HAP-1 (cell line): ENCODE measurements around the gene CCNL2.
"Not testable (repeated sequence)": the region's sequence is repeated elsewhere in the genome, so short reads cannot be mapped to it uniquely, and the experiment has no call there.

ENCODE experiments used
- DNase-seq, 2 experiments: peaks; one replicate each; pipeline ENCODE4 v3.0.0-alpha.2; 2016 to 2020; ENCODE audit warnings: low spot score in 2 of 2
- H3K27me3 ChIP-seq: fragments of 250-450 bp; sonication (Bioruptor Pico); 2 replicates; pipeline ENCODE4 v1.5.1; 2020; ENCODE audit warnings: low read depth, mild to moderate bottlenecking, moderate library complexity
- H3K36me3 ChIP-seq: fragments of 250-450 bp; sonication (Bioruptor Pico); replicated peaks from 2 replicates; pipeline ENCODE4 v1.5.1; 2020; ENCODE audit warnings: mild to moderate bottlenecking
- H3K4me1 ChIP-seq: fragments of 250-450 bp; sonication (Bioruptor Pico); 2 replicates; pipeline ENCODE4 v1.5.1; 2020; ENCODE audit warnings: mild to moderate bottlenecking
- H3K4me3 ChIP-seq: fragments of 250-450 bp; sonication (Bioruptor Pico); 2 replicates; pipeline ENCODE4 v1.5.1; 2020; ENCODE audit warnings: mild to moderate bottlenecking, moderate library complexity
- H3K9me3 ChIP-seq: fragments of 250-450 bp; sonication (Bioruptor Pico); 2 replicates; pipeline ENCODE4 v1.5.1; 2020; ENCODE audit warnings: mild to moderate bottlenecking, moderate library complexity
- in situ Hi-C: fragments of 300-500 bp; cut with MboI; formaldehyde crosslinking; loops from 3 replicates; pipeline ENCODE4 v1.14.3; 2020; ENCODE audit warnings: low sequenced_read_pairs, inconsistent platforms, mixed read lengths

CCNL2 gene

DNA sequence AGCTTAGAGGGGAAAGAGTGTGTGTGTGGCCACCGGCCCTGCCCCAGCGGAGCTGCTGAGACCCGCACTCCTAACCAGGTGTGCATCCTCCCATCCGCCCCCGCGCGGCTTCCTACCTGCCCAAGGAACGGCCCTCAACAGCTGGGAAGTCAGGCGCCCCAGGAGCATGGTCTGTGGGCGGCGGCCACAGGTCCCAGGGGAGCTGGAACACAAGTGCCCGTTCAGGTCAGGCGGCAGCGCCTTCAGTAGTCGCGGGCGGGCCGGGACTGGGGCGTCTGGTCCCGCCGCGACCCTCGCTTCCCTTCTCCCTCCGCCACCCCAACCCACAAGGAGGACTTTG is 24.6 kb downstream of the CCNL2 start:
- peaks cover 7% of the 10 kb centered on the region for H3K4me1 ChIP-seq

DNA sequence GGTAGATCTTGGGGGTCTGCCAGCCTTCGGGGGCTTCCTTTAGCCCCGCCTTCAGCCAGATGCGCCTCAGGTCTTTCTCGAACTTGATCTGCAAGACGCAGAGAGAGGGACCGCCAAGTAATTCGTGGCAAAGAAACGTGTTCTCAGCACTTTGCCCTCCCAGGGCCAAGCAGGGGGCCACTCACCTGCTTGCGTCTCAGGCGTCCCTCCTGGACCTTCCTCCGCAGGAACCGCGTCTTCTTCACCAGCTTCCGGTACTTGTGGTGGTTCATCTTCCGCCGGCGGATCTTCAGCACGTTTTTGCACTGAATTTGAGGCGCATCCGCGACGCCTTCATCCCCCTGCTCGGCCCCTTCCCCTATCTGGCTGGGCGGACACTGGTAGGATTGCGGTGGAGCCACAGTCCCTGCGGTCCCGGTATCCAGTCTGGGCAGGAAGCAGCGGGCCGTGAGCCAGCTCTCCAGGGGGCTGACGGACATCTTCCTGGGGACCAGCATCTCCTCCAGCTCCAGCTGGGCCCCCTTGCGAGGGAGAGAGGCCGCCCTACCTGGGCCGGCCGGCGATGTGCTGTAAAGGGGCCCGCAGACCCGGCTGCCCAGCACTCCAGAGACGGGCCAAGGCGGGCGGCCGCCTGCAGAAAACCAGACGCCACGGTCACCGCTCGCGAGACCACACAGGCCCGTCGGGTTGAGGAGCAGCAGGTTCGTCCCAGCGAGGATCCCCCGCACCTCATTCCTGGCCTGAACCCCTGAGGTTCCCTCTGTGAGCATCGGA is 25.1 kb downstream of the CCNL2 start:
- peaks cover 7% of the 10 kb centered on the region for H3K4me1 ChIP-seq

More for the DNA sequence above, 24.6 kb downstream of the CCNL2 start:
- DNase-seq: no peak
- Histone ChIP-seq H3K9me3 (no peaks in the 10 kb centered on the region), H3K4me3 (peak overlapping the region; percentile 83), H3K36me3 (peaks cover 33% of the 10 kb centered on the region), H3K27me3 (no peaks in the 10 kb centered on the region)
- in situ Hi-C loops: no loop called here

DNA sequence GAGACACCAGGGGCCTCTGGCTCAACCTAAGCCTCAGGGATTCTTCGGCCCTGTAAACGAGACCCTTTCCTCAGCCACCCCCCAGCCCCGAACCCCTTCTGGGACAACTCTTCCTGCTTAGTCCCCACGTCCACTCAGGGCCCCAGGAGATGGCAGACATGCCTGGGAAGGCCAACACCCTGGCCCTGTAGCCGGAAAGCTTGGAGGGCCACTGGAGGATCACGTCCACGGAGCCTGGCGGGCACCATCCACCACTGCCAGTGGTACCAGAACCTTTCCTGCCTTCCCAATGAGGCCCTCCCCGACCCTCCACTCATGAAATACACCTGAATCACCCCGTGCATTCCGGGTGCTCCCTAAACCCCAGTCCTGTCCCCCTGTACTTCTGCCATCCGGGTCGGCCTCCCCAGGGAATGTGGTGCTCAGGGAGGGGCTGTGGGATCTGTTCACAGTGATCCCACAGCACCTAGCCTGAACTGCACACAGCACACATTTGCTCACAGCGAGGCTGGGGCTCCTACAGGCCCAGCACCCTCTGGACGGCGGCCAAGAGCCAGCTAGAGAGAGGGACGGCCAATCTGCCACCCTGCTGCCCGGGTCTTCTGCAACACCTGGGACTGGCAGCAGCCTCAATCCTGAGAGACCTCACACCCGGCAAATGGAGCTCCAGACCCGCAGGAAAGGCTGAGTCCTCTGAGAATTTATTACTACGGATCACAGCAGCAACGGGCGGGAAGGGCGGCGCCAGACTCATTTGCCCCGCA is 25.9 kb downstream of the CCNL2 start:
- H3K36me3 ChIP-seq: peaks cover 33% of the 10 kb centered on the region
- no peaks in the 10 kb centered on the region for H3K27me3 ChIP-seq
- in situ Hi-C loops: no loop called here
- DNase-seq: no peak
- peaks cover 7% of the 10 kb centered on the region for H3K4me1 ChIP-seq
- no peaks in the 10 kb centered on the region for H3K9me3 ChIP-seq
- no peak overlapping the region for H3K4me3 ChIP-seq

More for the DNA sequence above, 25.1 kb downstream of the CCNL2 start:
- in situ Hi-C loops: no loop called here
- Histone ChIP-seq H3K36me3 (peaks cover 33% of the 10 kb centered on the region), H3K27me3 (no peaks in the 10 kb centered on the region), H3K9me3 (no peaks in the 10 kb centered on the region), H3K4me3 (peak overlapping the region; percentile 83)
- DNase-seq: no peak

DNA sequence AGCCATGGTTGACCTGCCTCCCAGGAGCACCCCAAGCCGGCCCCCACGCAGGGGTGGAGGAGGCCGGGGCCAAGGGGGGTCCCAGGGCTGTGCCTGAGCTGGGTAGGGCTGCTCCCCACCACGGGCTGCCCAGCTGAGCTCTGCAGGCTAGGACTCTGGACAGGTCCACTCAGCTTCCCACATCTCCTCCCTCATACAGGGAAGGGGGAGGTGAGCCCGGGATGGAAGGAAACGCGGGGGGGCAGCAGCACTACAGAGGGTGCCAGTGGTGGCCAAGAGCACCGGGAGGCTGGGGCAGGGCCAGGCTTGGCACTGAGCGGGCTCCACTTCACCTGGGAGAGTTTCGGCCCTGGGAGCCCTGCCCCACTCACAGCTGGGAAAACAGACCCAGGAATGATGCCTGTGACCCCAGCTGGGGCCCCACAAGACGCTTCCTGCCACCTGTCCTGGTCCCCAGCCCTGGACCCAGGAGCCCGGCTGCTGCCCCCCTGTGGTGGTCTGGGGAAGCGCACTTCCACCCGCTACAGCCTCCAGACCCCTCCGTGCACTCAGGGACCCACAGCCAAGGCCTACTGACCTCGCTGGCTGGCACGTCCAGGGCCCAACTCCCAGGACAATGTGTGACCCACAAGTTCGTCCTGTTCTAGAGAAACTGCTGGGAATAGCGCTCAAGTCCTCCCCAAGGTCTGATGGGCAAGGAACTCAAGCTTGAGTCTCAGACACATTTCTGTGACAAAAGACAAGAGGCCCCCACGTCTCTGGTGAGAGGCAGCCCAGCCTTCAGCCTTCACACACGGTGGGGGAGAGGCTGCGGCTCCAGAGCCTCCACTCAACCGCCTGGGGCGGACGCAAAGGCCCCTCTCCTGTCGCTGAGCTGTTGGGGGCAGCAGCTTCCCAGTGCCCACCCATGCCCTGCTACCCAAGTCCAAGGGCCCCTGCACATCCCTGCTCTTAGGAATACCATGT is 27.1 kb downstream of the CCNL2 start:
- Histone ChIP-seq H3K36me3 (peaks cover 33% of the 10 kb centered on the region), H3K4me1 (peaks cover 7% of the 10 kb centered on the region), H3K27me3 (no peaks in the 10 kb centered on the region), H3K4me3 (no peak overlapping the region), H3K9me3 (no peaks in the 10 kb centered on the region)
- in situ Hi-C loops: no loop called here
- peak in 1 of 2 experiments; percentile 88 for DNase-seq

DNA sequence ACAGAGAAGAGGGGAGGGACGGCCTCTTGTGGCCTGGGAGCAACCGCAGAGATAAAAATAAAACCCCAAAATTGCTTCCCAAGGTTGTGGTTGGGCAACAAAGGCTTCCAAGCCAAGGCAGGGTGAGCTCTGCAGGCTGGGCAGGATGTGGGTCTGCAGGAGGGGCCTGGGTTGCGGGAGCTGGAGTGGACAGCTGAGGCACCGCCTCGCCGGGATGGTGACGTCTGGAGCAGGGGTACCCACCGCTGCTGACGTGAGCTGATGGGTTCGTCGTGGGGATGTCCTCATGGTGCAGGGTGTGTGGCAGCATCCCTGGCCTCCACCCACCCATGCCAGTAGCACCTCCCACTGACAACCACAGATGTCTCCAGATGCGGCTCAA is 27.8 kb downstream of the CCNL2 start:
- Histone ChIP-seq H3K27me3 (no peaks in the 10 kb centered on the region), H3K9me3 (no peaks in the 10 kb centered on the region), H3K4me3 (no peak overlapping the region), H3K36me3 (peaks cover 32% of the 10 kb centered on the region), H3K4me1 (peaks cover 7% of the 10 kb centered on the region)
- in situ Hi-C loops: no loop called here
- no peak for DNase-seq

DNA sequence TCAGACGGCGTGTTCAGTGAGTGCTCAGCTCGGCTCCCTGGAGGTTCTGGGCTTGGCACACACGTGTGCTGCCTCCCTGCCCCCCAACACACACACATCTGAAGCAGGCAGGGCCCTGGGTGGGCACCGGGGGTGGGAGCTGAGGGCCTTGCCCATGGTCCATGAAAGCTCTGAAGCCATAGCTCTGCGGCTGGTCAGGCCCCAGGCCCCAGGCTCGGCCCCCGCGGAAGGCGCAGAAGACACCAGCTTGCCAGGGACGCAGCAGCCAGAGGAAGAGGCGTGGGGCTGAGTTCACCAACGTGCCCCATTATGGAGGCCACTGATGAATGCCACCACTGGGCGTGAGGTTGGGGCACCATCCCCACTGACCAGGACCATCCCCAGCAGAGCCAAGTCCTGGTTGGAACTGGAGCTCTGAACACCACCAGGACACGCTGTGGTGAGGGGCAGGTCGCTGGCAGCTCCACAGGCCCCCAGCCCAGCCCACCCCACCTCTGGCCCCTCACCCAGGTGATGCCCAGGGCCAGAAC is 28.3 kb downstream of the CCNL2 start:
- H3K36me3 ChIP-seq: peaks cover 29% of the 10 kb centered on the region
- H3K4me1 ChIP-seq: peaks cover 7% of the 10 kb centered on the region
- in situ Hi-C loops: no loop called here
- no peaks in the 10 kb centered on the region for H3K27me3 ChIP-seq
- H3K4me3 ChIP-seq: no peak overlapping the region
- H3K9me3 ChIP-seq: peaks cover 3% of the 10 kb centered on the region; the same call in 1 of the 2 replicates
- no peak for DNase-seq

DNA sequence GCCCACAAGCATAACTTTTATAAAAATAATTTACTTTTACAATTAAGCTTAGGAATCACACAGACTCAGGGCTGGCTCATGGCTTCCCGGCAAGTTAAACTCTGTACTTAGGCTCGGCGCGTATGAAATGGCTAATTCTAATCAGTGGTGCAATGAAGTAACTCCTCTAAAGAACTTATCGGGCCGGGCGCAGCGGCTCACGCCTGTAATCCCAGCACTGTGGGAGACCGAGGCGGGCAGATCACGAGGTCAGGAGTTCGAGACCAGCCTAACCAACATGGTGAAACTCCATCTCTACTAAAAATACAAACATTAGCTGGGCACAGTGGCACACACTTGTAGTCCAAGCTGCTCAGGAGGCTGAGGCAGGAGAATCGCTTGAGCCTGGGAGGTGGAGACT is 29.0 kb downstream of the CCNL2 start:
- in situ Hi-C loops, H3K27me3 ChIP-seq, H3K4me3 ChIP-seq, DNase-seq, H3K9me3 ChIP-seq, H3K4me1 ChIP-seq: not testable (repeated sequence)
- H3K36me3 ChIP-seq: peaks cover 29% of the 10 kb centered on the region

DNA sequence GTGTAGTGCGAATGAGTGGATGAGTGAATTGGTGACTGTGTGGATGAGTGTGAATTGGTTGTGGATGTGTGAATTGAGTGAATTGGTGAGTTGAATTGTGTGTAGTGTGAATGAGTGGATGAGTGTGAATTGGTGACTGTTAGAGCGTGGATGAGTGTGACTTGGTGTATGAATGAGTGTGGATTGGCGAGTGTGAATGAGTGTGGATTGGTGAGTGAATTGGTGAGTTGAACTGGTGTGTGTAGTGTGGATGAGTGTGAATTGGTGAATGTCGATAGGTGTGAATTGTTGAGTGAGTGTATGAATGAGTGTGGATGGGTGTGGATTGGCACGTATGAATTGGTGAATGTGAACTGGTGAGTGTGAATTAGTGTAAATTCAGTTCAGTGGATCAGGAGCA is 31.8 kb downstream of the CCNL2 start:
- H3K9me3 ChIP-seq: peaks cover 4% of the 10 kb centered on the region; the same call in 1 of the 2 replicates
- DNase-seq: no peak
- H3K4me1 ChIP-seq: no peaks in the 10 kb centered on the region
- peaks cover 6% of the 10 kb centered on the region for H3K36me3 ChIP-seq
- in situ Hi-C loops: no loop called here
- H3K4me3 ChIP-seq: no peak overlapping the region
- no peaks in the 10 kb centered on the region for H3K27me3 ChIP-seq

DNA sequence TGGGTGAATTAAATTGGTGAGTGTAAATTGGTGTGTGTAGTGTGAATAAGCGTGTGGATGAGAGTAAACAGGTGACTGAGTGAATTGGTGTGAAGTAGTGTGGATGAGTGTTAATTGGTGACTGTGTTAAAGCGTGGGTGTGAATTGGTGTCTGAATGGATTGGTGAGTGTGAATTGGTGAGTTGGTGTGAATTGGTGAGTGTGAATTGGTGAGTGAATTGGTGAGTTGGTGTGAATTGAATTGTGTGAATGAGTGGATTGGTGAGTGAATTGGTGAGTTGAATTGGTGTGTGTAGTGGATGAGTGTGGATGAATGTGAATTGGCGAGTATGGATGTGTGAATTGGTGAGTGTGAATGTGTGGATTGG is 32.5 kb downstream of the CCNL2 start:
- peaks cover 4% of the 10 kb centered on the region; the same call in 1 of the 2 replicates for H3K36me3 ChIP-seq

DNA sequence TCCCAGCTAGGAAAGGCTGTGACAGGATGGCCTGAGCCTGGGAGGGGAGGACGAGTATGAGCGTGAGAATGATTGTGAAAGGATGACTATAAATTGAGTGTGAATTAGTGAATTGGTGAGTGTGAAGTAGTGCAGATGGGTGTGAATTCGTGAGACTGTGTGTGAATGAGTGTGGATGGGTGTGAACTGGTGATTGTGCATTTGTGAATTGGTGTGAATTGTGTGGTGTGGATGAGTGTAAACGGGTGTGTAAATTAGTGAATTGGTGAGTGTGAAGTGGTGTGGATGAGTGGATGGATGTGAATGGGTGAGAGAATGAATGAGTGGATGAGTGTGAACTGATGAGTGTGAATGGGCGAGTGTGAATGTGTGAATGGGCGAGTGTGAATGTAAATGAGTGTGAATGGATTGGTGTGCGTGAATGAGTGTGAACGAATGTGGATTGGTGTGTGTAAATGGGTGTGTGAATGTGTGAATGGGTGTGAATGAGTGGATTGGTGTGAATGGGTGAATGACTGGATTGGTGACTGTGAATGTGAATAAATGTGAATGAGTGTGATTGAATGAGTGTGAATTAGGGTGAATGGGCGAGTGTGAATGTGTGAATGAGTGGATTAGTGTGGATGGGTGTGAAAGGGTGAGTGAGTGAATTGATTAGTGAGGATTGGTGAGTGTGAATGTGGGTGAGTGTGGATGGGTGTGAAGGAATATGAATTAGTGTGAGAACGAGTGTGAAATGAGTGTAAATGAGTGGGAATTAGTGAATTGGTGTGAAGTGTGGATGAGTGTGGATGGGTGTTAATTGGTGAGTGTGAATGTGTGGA is 33.0 kb downstream of the CCNL2 start:
- Histone ChIP-seq H3K9me3 (peaks cover 4% of the 10 kb centered on the region; the same call in 1 of the 2 replicates), H3K4me3 (no peak overlapping the region), H3K36me3 (no peaks in the 10 kb centered on the region), H3K27me3 (no peaks in the 10 kb centered on the region), H3K4me1 (no peaks in the 10 kb centered on the region)
- in situ Hi-C loops: no loop called here
- no peak for DNase-seq

More for the DNA sequence above, 32.5 kb downstream of the CCNL2 start:
- H3K4me1 ChIP-seq: no peaks in the 10 kb centered on the region
- in situ Hi-C loops: no loop called here
- H3K4me3 ChIP-seq: no peak overlapping the region
- H3K27me3 ChIP-seq: no peaks in the 10 kb centered on the region
- no peak for DNase-seq
- H3K9me3 ChIP-seq: peaks cover 4% of the 10 kb centered on the region; the same call in 1 of the 2 replicates

DNA sequence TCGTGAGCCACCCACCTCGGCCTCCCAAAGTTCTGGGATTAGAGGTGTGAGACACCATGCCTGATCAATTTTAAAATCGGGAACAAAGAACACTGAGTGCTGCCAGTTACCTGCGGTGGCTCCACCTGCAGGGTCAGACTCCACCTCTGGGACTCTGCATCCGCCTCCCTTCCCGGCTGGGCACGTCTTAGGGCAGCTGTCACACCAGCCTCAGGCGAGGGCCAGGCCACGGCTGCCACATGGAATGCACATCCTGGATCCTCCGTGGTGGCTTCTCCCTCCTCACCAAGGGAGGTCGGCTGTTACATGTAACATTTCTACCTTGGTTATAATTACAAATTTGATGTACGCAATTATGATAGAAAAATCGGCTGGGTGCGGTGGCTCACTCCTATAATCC is 34.9 kb downstream of the CCNL2 start:
- Histone ChIP-seq H3K27me3 (no peaks in the 10 kb centered on the region), H3K36me3 (no peaks in the 10 kb centered on the region), H3K4me1 (no peaks in the 10 kb centered on the region), H3K4me3 (no peak overlapping the region), H3K9me3 (peaks cover 4% of the 10 kb centered on the region; the same call in 1 of the 2 replicates)
- in situ Hi-C loops: no loop called here
- no peak for DNase-seq

DNA sequence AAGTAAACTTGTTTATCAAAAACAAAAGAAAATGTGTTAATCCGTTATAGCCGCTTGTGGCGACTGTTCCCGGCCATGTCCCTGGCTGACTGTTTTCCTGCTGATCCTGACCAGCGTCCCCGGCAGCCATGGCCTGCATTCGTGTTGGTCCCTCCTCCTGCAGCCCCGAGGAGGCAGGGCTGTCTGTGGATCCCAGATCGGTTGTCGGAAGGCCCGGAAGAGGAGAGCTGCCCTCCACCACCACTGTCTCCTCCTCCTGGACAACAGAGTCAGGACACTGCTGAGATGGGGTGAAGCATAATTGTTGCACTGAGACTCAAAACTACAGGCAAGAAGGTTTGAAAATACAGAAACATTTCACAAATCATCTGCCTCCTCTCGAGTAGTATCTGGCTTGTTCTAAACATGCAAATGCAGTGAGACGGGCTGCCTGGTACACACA is 37.1 kb downstream of the CCNL2 start:
- H3K36me3 ChIP-seq: no peaks in the 10 kb centered on the region
- in situ Hi-C loops: no loop called here
- no peaks in the 10 kb centered on the region for H3K4me1 ChIP-seq
- peaks cover 4% of the 10 kb centered on the region; the same call in 1 of the 2 replicates for H3K9me3 ChIP-seq
- H3K27me3 ChIP-seq: no peaks in the 10 kb centered on the region
- H3K4me3 ChIP-seq: no peak overlapping the region
- no peak for DNase-seq
